Suppressor macrophage (primary cell): ENCODE results near the gene SLC9A4.

Experiments used
- DNase-seq, 4 experiments: peaks; one replicate each; pipeline ENCODE4 v3.0.0-alpha.2; 2020 to 2022

The SLC9A4 gene

DNA sequence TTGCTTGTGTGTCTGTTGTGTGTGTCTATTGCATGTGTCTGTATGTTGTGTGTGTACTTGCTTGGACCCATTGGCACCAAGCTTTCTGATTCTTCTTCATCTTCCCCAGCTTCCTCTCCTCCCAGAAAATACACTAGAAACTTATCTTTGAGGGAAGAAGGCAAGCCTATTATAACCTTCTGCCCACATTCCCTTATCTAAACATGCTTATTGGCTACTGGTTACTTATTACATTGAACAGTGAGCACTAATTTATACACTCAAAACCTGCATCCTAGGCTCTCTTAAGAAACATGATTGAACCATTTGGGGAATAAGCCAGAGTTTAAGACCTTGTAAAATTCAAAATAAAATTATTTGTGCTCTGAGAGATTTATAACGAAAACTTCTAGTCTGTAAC, 26.5 kb downstream of the SLC9A4 start:
- no peak for DNase-seq

GRCh38 chr2:102502576-102502975, 29.6 kb downstream of the SLC9A4 start:
- DNase-seq = no peak

- DNase-seq = no peak
Observed at GRCh38 chr2:102504833-102505232, 31.8 kb downstream of the SLC9A4 start.

DNA sequence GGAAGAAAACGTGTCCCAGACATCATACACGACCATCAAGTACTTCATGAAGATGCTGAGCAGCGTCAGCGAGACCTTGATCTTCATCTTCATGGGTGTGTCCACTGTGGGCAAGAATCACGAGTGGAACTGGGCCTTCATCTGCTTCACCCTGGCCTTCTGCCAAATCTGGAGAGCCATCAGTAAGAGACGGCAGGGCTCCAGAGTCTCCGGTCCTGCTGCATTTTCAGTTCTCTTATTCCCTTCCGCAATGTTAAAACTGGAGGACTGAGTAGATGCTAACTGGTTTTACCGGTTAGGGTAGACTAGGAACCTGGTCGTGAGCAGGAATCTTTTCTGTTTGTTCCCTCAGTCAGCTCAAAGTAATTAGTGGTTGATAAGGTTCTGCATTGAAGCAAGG, 32.3 kb downstream of the SLC9A4 start:
- peak; percentile 31 to 75 (median 51) for DNase-seq

DNA sequence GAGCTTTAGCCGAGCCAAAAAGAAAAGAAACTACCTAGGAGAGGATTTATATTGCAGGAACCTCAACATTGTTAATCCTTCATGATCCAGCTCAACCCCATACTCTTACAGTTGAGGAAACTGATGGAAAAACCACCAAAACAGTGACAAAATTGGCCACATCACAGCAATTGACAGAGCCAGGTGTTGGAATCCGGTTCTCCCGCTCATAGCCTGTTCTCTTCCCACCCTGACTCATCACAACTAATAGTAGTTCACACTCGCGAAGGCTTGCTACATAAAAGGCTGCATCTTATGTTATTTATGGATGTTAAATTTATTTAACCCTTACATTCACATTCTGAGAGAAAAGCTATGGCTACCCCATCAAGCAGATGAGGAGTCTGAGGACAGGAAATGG, 33.7 kb downstream of the SLC9A4 start:
- no peak for DNase-seq

DNA sequence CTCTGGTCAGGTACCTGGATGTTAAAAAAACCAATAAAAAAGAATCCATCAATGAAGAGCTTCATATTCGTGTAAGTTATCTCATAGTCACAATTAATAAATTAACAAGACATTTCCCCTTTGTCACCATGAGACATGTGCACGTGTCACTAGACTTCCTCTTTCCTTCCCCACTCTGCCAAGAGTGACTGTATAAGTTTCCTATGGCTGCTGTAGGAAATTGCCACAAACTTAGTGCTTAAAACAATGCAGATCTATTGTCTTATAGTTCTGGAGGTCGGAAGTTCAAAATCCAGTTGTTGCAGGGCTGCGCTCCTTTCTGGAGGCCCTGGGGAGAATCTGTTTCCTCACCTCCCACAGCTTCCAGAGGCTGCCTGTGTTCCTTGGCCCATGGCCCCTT, 35.8 kb downstream of the SLC9A4 start:
- DNase-seq = peak; percentile 61 to 82 (median 72)

- peak; percentile 55 to 80 (median 74) for DNase-seq
Observed at GRCh38 chr2:102509749-102510148, 36.7 kb downstream of the SLC9A4 start.

DNA sequence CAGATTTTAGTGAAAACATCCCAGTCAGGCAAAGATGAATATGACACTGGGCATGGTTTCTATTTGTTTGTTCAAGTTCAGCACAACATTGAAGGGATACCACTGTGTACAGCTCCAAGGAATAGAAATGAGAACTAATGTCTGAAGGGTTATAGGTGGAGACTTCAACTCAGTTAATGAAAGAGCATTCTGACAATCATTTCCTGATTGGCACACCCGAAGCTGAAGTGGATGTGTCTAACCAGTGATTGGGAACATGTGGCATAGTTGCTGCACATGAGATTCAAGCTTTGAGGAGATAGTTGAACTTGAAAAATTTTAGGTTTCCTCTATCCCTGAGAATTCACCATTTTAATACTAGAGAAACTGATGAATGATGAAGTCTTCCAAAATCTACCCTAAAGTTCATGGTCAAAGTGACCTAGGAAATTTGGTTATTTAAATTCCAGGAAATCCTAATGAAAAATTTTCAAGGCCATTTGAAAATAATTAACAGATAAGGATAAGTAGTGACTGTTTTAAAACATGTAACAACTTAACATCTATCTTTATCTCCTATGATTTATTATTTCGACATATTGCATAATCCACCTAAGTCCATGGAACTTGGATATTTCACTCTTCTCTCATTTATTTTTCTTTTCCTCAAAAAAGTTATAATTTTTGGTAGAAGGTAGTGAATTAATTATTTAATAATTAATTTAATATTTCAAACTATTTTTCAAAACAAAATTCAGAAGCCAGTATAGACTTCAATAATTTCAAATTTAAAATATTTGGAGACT, 38.0 kb downstream of the SLC9A4 start:
- no peak for DNase-seq

- no peak for DNase-seq
Observed at GRCh38 chr2:102512161-102512560, 39.1 kb downstream of the SLC9A4 start.

GRCh38 chr2:102513355-102513939, 40.4 kb downstream of the SLC9A4 start:
- no peak for DNase-seq

DNA sequence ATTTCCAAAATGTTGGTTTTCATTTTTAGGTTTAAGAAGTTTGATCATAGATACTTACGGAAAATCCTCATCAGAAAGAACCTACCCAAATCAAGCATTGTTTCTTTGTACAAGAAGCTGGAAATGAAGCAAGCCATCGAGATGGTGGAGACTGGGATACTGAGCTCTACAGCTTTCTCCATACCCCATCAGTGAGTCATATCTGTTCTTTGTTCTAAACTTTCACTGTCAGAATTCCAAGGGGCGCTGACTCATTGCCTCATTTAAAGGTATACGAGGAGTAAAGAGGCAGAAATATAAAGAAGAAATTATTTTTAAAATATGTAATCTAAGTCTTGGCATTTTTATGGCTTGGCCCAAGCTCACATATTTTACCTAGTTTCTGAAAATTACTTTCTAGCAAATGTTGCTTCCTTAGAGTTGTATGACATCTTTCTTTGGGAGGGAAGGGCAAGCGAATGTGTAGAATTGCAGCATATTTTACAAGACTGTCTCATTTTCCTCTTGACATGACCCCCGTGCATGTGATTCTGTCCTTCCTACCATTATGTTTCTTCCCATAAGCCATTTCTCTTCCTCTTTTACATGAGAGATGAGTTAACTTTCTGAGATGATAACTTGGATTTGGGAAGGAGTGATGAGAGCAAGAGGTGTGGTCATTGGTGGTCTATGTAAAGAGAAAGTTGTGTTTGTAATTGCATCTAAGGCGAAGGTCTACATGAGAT, 41.2 kb downstream of the SLC9A4 start:
- peak in 2 of 4 experiments; percentile 15 to 26 for DNase-seq

- no peak for DNase-seq
Observed at GRCh38 chr2:102515851-102516250, 42.8 kb downstream of the SLC9A4 start.

DNA sequence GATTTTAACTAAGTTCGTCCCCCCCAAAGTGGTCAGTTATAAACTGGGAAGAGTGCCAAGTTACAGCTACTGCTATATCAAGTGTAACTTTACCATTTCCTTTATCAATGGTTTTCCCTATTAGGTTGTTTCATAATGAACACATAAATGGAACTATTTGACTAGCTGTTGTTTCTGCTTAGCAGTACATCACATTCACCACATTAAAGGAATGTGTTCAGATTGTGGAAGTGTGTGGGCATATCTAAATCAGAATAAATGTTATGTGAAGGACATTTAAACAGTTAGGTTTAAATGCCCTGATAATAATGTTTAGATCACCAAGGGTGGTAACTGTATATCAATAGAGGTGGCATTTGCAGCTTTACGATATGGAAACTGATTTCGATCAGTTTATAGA, 45.1 kb downstream of the SLC9A4 start:
- DNase-seq = no peak

DNA sequence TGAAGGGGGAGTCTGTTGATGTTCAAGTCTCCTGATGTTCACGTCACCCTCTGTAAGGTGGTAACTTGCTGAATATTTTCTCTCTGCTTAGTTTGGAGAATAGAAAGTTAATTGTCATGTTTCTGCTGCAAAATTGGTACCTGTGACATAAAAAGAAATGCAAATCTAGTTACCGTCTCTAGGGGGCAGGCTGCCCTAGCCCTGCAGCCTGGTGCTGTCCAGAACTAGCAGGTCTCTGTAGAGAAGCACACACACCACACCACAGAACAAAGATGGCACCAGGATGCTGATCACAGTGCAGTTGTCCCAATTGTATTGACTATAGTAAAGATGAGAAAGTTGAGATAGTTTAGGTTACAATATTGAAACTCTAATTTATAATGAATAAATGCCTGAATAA, 47.0 kb downstream of the SLC9A4 start:
- peak; percentile 56 to 76 (median 70) for DNase-seq

DNA sequence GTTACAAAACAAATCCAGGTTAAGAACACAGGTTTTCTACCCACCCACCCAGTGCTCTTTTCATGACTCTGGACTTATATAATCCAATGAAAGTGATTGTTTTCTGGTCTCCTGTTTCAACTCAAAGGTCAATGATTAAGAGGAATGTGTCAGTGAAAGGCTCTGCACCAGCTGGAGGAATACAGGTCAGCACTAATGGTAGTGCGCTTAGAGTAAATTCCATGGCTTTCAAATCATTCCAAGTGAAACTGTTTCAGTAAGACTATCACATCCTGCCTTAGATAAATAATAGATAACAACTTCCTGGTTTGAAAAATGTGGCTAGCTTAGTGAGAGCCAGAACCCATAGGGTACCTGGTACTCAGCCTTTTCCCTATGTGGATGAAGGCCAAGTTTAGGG, 47.8 kb downstream of the SLC9A4 start:
- DNase-seq = no peak

DNA sequence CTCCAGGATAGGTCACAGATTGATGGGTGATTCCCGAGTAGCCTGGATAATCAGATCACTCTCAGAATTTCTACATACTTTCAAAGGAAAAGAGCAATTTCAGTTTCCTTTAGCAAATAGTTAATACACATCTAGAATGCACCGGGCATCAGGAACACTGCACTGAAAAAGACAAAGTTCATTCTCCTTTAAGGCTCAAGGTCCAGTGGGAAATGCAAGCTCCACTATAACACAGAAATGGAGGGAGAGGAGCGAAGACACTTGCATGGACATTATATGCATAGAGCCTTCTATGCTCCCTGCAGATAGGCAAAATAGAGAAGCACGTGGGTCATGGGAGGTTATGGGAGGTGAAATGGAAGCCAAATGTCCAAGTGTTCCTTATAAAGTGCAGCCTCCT, 49.1 kb downstream of the SLC9A4 start:
- DNase-seq = no peak

DNA sequence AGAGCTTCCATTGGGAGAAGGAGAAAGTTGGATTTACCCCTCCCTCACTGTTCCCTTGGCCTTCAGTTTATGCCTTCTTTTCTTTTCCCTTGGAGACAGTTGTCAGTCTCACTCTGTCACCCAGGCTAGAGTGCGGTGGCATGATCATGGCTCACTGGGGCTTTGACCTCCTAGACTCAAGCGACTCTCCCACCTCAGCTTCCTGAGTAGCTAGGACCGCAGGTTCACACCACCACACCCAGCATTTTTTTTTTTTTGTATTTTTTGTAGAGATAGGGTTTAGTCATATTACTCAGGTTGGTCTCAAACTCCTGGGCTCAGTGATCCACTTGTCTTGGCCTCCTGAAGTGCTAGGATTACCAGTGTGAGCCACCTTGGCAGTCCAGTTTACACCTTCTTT, 49.9 kb downstream of the SLC9A4 start:
- no peak for DNase-seq

- no peak for DNase-seq
Observed at GRCh38 chr2:102523651-102524050, 50.6 kb downstream of the SLC9A4 start.

GRCh38 chr2:102527086-102527485, 54.1 kb downstream of the SLC9A4 start:
- DNase-seq = no peak

- no peak for DNase-seq
Observed at GRCh38 chr2:102538491-102538890, 65.5 kb downstream of the SLC9A4 start.

- no peak for DNase-seq
Observed at GRCh38 chr2:102540882-102541281, 67.9 kb downstream of the SLC9A4 start.

DNA sequence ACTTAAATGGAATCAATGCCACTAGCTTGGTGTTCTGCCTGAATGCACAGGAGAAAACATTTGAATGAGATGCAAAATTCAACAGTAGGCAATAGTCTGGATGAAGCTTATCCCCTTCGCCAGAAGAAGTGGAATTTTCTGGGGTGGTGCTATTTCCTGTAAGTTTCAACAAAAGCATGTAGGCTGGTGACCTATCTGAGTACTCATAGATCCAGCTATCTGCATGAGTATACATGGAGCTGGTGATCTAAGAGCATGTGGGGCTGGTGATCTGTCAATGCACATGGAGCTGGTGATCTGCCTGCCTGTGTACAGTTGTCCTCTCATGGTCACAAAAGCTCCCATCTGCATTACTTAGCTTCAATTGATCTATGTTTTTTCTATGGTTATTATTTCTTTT, 71.2 kb downstream of the SLC9A4 start:
- no peak for DNase-seq

DNA sequence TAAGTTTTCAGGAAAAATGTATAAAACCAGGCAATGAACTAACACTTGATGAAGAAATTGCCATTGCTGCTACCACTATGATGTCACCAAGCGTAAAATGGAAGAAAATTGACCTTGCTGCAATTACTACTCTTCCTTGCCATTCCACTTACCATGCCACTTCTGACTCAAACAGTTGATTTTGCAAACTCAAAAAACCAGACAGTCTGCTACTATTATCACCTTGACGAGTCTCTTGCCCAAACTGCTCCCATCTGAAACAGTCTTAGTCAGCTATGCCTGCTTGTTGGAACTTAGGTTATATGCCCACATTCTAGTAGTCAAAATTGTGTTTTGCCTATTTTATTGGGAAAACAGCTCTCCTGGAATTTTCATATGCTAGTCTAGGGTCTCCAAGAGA, 74.4 kb downstream of the SLC9A4 start:
- no peak for DNase-seq

DNA sequence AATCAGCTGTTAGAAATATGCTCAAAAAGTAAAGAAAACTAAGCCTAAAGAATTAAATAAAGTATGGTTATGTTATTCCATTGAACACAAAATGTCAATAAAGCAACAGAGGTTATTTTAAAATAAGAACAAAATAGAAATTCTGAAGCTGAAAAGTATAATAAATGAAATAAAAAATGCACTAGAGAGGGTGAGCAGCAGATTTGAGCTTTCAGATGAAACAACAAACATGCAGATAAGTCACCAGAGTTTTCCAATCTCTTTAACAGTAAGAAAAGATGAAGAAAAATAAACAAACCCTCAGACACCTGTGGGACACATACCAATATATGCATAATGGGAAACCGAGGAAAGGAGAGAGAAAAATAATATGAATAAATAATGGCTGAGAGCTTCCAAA, 76.0 kb downstream of the SLC9A4 start:
- DNase-seq = no peak
